Osteoblast (primary cell): Measurements from ENCODE around the gene PUM1. TPM values are rescaled to one million over a fixed set of nuclear protein-coding genes. Genes with fewer than 3 reads are reported as not detected.

Experiments used
- DNase-seq: peaks from one replicate; pipeline ENCODE4 v3.0.0; 2011; ENCODE audit warnings: low spot score, mixed read lengths; ENCODE audit not compliant: insufficient read length; ENCODE audit errors: missing footprints
- H2AFZ ChIP-seq: 2 replicates; pipeline ENCODE4 v1.6.0; 2011; ENCODE audit warnings: mild to moderate bottlenecking, low read length
- H3K27ac ChIP-seq: 2 replicates; pipeline ENCODE4 v1.5.1; 2011; ENCODE audit warnings: mild to moderate bottlenecking, low read depth, low read length, moderate library complexity
- H3K27me3 ChIP-seq: 2 replicates; pipeline ENCODE4 v1.6.0; 2012; ENCODE audit warnings: mild to moderate bottlenecking, control low read depth, inconsistent platforms, low read length, moderate library complexity; ENCODE audit not compliant: insufficient read depth
- H3K36me3 ChIP-seq: 2 replicates; pipeline ENCODE4 v1.5.1; 2011; ENCODE audit warnings: mild to moderate bottlenecking, low read length, control low read depth, moderate library complexity; ENCODE audit not compliant: insufficient read depth
- H3K4me1 ChIP-seq: 2 replicates; pipeline ENCODE4 v1.5.1; 2011; ENCODE audit warnings: mild to moderate bottlenecking, low read length, control low read depth, moderate library complexity; ENCODE audit not compliant: insufficient read depth
- H3K4me2 ChIP-seq: 2 replicates; pipeline ENCODE4 v1.6.0; 2011; ENCODE audit warnings: mild to moderate bottlenecking, low read length; ENCODE audit not compliant: insufficient read depth
- H3K4me3 ChIP-seq: fragments of 200-600 bp; sonication (generic); 3 replicates; pipeline ENCODE4 v1.5.1; 2012; ENCODE audit warnings: mild to moderate bottlenecking, low read length, inconsistent platforms; ENCODE audit not compliant: insufficient read depth
- H3K79me2 ChIP-seq: 2 replicates; pipeline ENCODE4 v1.6.0; 2012; ENCODE audit warnings: mild to moderate bottlenecking, low read length, control low read depth, inconsistent platforms; ENCODE audit not compliant: insufficient read depth
- H3K9me3 ChIP-seq: 2 replicates; pipeline ENCODE4 v1.5.1; 2011; ENCODE audit warnings: low read depth, low read length, control low read depth
- H4K20me1 ChIP-seq: 2 replicates; pipeline ENCODE4 v1.6.0; 2012; ENCODE audit warnings: mild to moderate bottlenecking, low read length, control low read depth; ENCODE audit not compliant: insufficient read depth
- CTCF ChIP-seq: IDR thresholded peaks from 2 replicates; pipeline ENCODE4 v1.5.1; 2011; ENCODE audit warnings: mild to moderate bottlenecking, low read depth, low read length, moderate library complexity; ENCODE audit errors: extremely low read depth
- total RNA-seq: library from RNA; depleted of rRNA; stranded (reverse); fragments of >200 nt; gene quantifications from 2 replicates; pipeline ENCODE4 v1.2.3, GENCODE V29; 2012

The PUM1 gene
- total RNA-seq, 1 donor = 68.8 TPM

DNA sequence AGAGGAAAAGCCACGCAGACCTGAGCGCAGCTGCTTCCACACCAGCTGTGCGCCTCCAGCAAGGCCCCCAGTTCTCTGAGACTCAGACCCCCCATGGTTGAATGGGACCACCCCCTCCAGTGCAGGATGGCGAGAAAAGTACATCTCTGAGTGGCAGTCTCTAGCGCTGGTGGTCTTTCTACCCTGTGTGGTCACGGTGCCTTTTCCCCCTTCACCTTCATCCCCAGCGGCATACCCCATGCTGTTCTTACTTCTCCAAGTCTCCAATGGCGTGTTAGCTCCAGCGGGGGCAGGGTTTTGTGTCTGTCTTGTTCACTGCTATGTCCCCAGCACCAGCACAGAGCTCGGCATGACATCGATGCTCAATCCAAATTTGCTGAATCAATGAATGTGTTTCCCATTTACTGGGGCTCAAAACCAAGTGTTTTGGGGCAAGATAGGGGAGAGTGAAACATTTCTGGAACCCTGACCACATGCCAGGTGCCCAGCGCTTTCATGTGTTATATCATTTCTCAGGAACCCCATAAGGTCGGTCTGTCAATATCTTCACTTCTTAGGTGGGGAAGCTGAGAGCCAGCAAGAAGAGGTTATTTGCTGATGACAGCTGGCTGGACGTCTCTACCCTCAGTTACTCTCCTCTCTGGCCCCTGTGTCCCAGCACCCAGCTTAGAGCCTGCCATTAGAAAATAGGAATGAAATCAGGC, 156.0 kb downstream of the PUM1 start:
- no peaks in the 10 kb centered on the region for H3K4me1 ChIP-seq
- no peak overlapping the region for H3K27ac ChIP-seq
- peaks cover 7% of the 10 kb centered on the region for H4K20me1 ChIP-seq
- H3K27me3 ChIP-seq = no peaks in the 10 kb centered on the region
- H2AFZ ChIP-seq = no peak overlapping the region
- H3K79me2 ChIP-seq = peaks cover 5% of the 10 kb centered on the region
- peak overlapping the region; percentile 81 for H3K4me2 ChIP-seq
- no peaks in the 10 kb centered on the region for H3K9me3 ChIP-seq
- peak; percentile 76 for DNase-seq
- TF ChIP-seq CTCF = no peak
- H3K36me3 ChIP-seq = no peaks in the 10 kb centered on the region
- no peak overlapping the region for H3K4me3 ChIP-seq

- Histone ChIP-seq H2AFZ (peak within 1 kb of the TSS; percentile 84), H3K79me2 (peaks cover 5% of the 10 kb centered on the region), H3K9me3 (no peaks in the 10 kb centered on the region), H4K20me1 (peaks cover 7% of the 10 kb centered on the region), H3K4me1 (no peaks in the 10 kb centered on the region), H3K27me3 (no peaks in the 10 kb centered on the region), H3K27ac (no peak within 1 kb of the TSS), H3K4me2 (peak within 1 kb of the TSS; percentile 81), H3K36me3 (no peaks in the 10 kb centered on the region), H3K4me3 (peak within 1 kb of the TSS; percentile 71)
- peak; percentile 96 for DNase-seq
- TF ChIP-seq CTCF = no peak
These were observed 156.7 kb downstream of the PUM1 start, which contains the start of gene SDC3 for GRCh38 chr1:30908696-30909364. Gene SDC3, minus strand, starts transcription at chr1:30908758. Its CDS starts 172 bp downstream, at chr1:30908586.

GRCh38 chr1:30908316-30908695, 157.2 kb downstream of the PUM1 start:
- Histone ChIP-seq H3K4me1 (no peaks in the 10 kb centered on the region), H3K4me3 (peak overlapping the region; percentile 71), H3K36me3 (no peaks in the 10 kb centered on the region), H3K9me3 (no peaks in the 10 kb centered on the region), H2AFZ (no peak overlapping the region), H3K27me3 (no peaks in the 10 kb centered on the region), H4K20me1 (peaks cover 7% of the 10 kb centered on the region), H3K79me2 (peaks cover 5% of the 10 kb centered on the region), H3K27ac (no peak overlapping the region), H3K4me2 (no peak overlapping the region)
- TF ChIP-seq CTCF = no peak
- no peak for DNase-seq

DNA sequence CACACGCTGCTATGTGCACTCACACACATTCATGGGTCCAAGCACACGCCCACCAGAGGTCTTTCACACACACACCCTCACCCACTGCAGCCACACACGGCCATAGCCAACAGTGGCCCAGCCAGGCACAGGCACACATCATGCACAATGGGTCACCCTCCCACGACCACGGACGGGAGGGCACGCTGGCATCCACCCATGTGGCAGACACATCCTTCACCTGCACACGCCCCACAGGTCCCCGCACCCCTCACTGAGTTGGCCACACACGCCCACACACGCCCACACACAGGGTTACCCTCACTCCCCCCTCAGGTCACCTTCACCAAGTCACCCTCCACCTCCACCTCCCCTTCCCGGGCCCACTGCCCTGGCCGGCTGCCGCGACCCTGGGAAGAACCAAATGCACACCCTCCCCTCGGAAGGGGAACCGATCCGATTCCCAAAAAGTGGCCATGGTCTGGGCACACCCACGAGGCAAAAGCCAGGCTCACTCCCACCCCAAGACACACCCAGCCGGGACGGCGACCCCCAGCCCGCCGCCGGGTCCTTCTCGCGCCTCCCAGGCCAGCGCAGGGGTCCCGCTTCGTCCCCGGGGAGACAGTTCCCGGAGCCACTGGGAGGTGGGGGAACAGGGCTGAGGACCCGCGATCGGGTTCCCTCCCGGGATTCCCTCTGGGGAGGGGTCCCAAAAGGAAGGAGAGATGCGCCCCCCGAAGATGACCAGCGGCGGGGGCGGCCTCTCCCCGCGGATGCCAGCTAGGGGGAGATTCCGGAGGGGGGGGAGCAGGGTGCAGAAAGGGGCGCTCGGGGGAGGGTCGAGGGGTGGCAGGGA, 157.8 kb downstream of the PUM1 start:
- no peak overlapping the region for H3K27ac ChIP-seq
- H4K20me1 ChIP-seq = peaks cover 7% of the 10 kb centered on the region
- H3K4me3 ChIP-seq = peak overlapping the region; percentile 71
- H3K27me3 ChIP-seq = no peaks in the 10 kb centered on the region
- no peaks in the 10 kb centered on the region for H3K4me1 ChIP-seq
- H3K79me2 ChIP-seq = peaks cover 5% of the 10 kb centered on the region
- peak overlapping the region; percentile 76 for H3K4me2 ChIP-seq
- no peak for TF ChIP-seq CTCF
- no peak overlapping the region for H2AFZ ChIP-seq
- H3K36me3 ChIP-seq = no peaks in the 10 kb centered on the region
- no peaks in the 10 kb centered on the region for H3K9me3 ChIP-seq
- DNase-seq = peak; percentile 76
